Measurements from ENCODE around the gene IDH2. TPM values are rescaled to one million over a fixed set of nuclear protein-coding genes. Genes with fewer than 3 reads are reported as not detected.

IDH2 gene
- total RNA-seq, 1 experiment from 2014 or later = 46.2 TPM

- no peak for DNase-seq (ENCODE audit: low spot score)
- in situ Hi-C loops (cut with HindIII; ENCODE audit: low sequenced_read_pairs) = no loop called here
These were observed 11.9 kb downstream of the IDH2 start for GRCh38 chr15:90090226-90090848.

DNA sequence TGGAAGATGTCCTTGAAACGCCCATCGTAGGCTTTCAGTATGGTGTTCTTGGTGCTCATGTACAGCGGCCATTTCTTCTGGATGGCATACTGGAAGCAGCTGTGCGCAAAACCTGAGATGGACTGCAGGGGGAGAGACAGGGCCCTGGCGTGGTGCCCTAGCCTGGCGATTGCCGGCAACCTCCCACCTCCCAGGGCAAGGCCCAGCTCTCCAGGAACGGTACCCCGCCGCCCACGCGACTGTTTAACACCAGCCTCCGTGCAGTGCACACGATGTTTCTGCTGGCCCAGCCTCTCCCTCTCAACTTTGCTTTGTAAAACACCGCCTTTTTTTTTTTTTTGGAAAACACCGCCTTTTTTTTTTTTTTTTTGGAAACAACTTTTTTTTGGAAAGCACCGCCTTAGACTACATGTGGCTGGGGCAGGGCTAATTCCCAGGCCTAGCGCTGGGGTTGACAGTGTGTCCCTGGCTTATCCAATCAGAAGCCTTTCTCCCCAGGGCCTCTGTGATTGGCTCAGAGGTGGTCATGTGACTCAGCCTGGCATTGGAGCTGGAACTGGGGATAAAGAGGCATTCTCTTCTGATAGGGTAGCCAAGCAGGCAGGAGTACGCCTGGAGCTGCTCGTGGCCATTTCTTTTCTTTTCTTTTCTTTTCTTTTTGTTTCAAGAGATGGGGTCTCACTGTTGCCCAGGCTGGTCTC, 14.7 kb downstream of the IDH2 start:
- in situ Hi-C loops (cut with HindIII; ENCODE audit: low sequenced_read_pairs) = no loop called here
- no peak for DNase-seq (ENCODE audit: low spot score)

- peak; percentile 17 for DNase-seq (ENCODE audit: low spot score)
- in situ Hi-C loops (cut with HindIII; ENCODE audit: low sequenced_read_pairs) = no loop called here
These were observed 15.4 kb downstream of the IDH2 start for GRCh38 chr15:90086868-90087268.

- in situ Hi-C loops (cut with HindIII; ENCODE audit: low sequenced_read_pairs) = no loop called here
- no peak for DNase-seq (ENCODE audit: low spot score)
These were observed 16.7 kb downstream of the IDH2 start for GRCh38 chr15:90085565-90085964.

- DNase-seq (ENCODE audit: low spot score) = no peak
- in situ Hi-C loops (cut with HindIII; ENCODE audit: low sequenced_read_pairs) = no loop called here
These were observed 17.3 kb downstream of the IDH2 start for GRCh38 chr15:90084876-90085423.

DNA sequence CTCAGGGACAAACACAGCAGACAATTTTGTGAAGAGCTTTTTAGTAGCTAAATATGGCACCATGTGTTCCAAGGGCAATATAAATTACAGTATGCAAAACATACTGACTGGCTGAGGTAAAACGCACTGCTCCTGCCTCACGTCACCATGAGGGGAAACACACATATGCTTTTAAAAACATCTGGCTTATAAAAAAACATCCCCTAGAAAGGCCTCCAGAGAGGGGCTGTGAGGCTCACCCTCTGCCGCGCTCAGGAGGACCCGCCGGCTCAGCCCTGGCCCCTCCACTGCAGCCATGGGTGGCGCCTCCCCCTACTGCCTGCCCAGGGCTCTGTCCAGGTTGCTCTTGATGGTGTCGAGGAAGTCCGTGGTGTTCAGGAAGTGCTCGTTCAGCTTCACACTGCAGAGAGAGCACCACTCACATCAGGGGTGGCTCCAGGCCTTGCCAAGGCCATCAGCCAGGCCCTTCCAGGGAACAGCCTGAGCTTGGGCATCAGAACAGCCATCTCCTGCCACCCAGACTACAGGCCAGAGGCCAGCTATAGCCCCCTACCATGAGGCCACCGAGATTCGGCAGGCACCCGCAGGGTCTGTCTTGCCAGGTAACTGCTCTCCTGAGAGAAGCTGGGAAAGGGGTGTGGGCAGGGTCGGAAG, 18.2 kb downstream of the IDH2 start:
- DNase-seq (ENCODE audit: low spot score) = no peak
- in situ Hi-C loops (cut with HindIII; ENCODE audit: low sequenced_read_pairs) = no loop called here

DNA sequence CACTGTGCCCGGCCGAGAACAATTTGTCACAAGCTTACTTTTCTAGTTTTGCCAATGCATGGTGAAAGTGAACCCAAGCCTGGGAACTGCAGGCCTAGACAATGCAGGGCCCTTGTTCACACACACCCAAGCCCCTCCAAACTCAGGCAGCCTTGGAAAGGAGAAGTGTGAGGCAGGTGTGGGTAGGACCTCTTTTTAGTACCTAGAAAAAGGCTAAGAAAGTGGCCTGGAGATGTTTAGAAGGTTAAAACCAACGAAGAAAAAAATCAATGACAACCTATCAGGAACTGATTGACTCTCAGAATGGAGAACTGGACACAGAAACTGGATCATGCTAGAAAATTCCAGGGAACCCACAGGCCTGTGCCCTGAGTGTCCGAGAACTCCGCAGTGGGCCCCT, 18.8 kb downstream of the IDH2 start:
- in situ Hi-C loops (cut with HindIII; ENCODE audit: low sequenced_read_pairs) = no loop called here
- no peak for DNase-seq (ENCODE audit: low spot score)

DNA sequence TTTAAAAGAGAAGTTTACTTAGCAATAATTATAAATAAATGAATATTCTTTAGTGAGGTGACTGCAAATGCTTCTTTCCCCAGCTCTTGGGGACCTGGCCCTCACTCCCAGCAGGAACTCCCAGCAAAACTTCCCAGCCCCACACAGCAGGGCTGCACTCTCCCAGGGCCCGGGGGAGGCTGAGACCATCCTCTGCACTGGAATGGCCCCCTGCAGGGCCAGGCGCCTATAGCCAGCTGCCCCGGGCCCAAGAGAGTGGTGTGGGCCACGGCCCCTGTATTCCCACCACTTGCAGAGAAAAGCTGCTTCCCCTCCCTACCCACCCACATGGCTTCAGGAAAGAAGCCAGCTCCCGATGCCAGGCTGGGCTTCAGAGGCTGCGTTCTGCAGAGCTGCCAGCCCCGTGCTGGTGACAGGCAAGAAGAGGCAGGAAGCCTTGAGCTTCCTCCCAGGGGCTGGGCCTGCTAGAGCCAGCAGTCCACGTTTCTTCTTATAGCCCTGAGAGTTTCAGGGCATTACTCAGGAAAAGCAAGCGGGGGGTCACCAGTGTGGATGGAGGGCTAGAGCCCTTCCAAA, 20.0 kb downstream of the IDH2 start:
- peak; percentile 54 for DNase-seq (ENCODE audit: low spot score)
- in situ Hi-C loops (cut with HindIII; ENCODE audit: low sequenced_read_pairs) = no loop called here

- no peak for DNase-seq (ENCODE audit: low spot score)
- in situ Hi-C loops (cut with HindIII; ENCODE audit: low sequenced_read_pairs) = no loop called here
These were observed 21.4 kb downstream of the IDH2 start for GRCh38 chr15:90080818-90081393.

GRCh38 chr15:90080458-90080755, 21.9 kb downstream of the IDH2 start:
- in situ Hi-C loops (cut with HindIII; ENCODE audit: low sequenced_read_pairs) = no loop called here

GRCh38 chr15:90079619-90080457, 22.4 kb downstream of the IDH2 start:
- no peak for DNase-seq (ENCODE audit: low spot score)
- in situ Hi-C loops (cut with HindIII; ENCODE audit: low sequenced_read_pairs) = no loop called here

More at GRCh38 chr15:90080458-90080755, 21.9 kb downstream of the IDH2 start:
- DNase-seq (ENCODE audit: low spot score) = no peak

- in situ Hi-C loops (cut with HindIII; ENCODE audit: low sequenced_read_pairs) = no loop called here
- no peak for DNase-seq (ENCODE audit: low spot score)
These were observed 23.3 kb downstream of the IDH2 start for GRCh38 chr15:90078965-90079364.

DNA sequence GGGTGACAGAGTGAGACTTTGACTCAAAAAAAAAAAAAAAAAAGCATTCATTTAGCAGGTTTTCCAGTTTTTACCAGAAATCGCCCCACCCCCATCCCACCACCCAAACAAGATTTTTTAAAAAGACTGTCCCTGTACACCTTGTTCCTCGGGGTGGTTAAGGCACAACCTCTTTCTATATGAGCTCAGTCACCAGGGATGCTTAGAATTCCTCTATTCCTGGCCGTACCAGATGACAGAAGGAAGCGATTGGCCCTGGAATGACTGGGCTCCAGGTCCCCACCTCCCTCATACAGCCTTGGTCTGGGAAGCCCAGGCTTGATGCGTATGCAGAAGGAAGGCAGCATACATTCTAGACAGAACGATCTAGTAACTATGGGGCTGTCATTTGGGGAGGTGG, 25.6 kb downstream of the IDH2 start:
- in situ Hi-C loops (cut with HindIII; ENCODE audit: low sequenced_read_pairs) = no loop called here
- no peak for DNase-seq (ENCODE audit: low spot score)

GRCh38 chr15:90075420-90076289, 26.6 kb downstream of the IDH2 start:
- in situ Hi-C loops (cut with HindIII; ENCODE audit: low sequenced_read_pairs) = no loop called here

GRCh38 chr15:90074916-90075315, 27.4 kb downstream of the IDH2 start:
- no peak for DNase-seq (ENCODE audit: low spot score)
- in situ Hi-C loops (cut with HindIII; ENCODE audit: low sequenced_read_pairs) = no loop called here

More at GRCh38 chr15:90075420-90076289, 26.6 kb downstream of the IDH2 start:
- no peak for DNase-seq (ENCODE audit: low spot score)

GRCh38 chr15:90074023-90074422, 28.2 kb downstream of the IDH2 start:
- in situ Hi-C loops (cut with HindIII; ENCODE audit: low sequenced_read_pairs) = no loop called here
- DNase-seq (ENCODE audit: low spot score) = no peak

GRCh38 chr15:90072978-90073640, 29.2 kb downstream of the IDH2 start:
- DNase-seq (ENCODE audit: low spot score) = no peak
- in situ Hi-C loops (cut with HindIII; ENCODE audit: low sequenced_read_pairs) = no loop called here
